ENCODE measurements around the gene SAMD11.

- TF ChIP-seq CTCF (IDR thresholded peaks at IDR 0.05; ENCODE audit: insufficient read depth, low read depth, low read length) (no peak), EZH2 (IDR thresholded peaks at IDR 0.05; ENCODE audit: insufficient read depth, low read length) (no peak)
Observed at GRCh38 chr1:944341-945325, 20.9 kb downstream of the SAMD11 start.

Data from astrocyte (in vitro differentiated cells and primary cell).